ENCODE data around the gene HEXA. TPM values are rescaled to one million over a fixed set of nuclear protein-coding genes. Genes with fewer than 3 reads are reported as not detected.

HEXA gene
- total and polyA plus RNA-seq, 2 of the 8 experiments (the other 6 are each of a cell fraction or from before 2014, with no cell fraction given), result 52.5 to 73.7 TPM

- H2AFZ ChIP-seq (ENCODE audit: low read length), result no peak overlapping the region
- H4K5ac ChIP-seq (ENCODE audit: insufficient read length, low read depth, low read length), result no peak overlapping the region
- no peak overlapping the region for H4K91ac ChIP-seq (replicated peaks; ENCODE audit: insufficient read length, low read length)
- no peak overlapping the region for H3K4me2 ChIP-seq (ENCODE audit: insufficient read depth in 1 of 2, low read depth in 2 of 2, low read length in 2 of 2)
- no peak overlapping the region for H2BK20ac ChIP-seq (ENCODE audit: low read length)
- no peak overlapping the region for H3K9ac ChIP-seq (replicated peaks in 1 of 4; ENCODE audit: extremely low read depth in 1 of 4, low read depth in 3 of 4, low read length in 3 of 4)
- no peak overlapping the region for H2BK5ac ChIP-seq (ENCODE audit: low read depth, low read length)
- TF ChIP-seq RFX5 (IDR thresholded peaks at IDR 0.05; ENCODE audit: borderline replicate concordance, low read depth, low read length), result no peak
- POLR2A ChIA-PET (ENCODE audit: partially characterized antibody), result no interaction called here
- H3K4me3 ChIP-seq (ENCODE audit: extremely low read depth in 1 of 4, insufficient read depth in 2 of 4, low read depth in 3 of 4, low read length in 4 of 4), result no peak overlapping the region
- H3K79me2 ChIP-seq (ENCODE audit: control insufficient read depth in 1 of 2, insufficient read depth in 2 of 2, low read length in 2 of 2), result no peaks in the 10 kb centered on the region
- 85% methylated on average over 2 of the region's 2 CpGs; no CpG with 5 or more reads in 1 of the 2 experiments for WGBS, 2 experiments (ENCODE audit: extremely low coverage in 1 of 2, insufficient coverage in 1 of 2, insufficient read length in 1 of 2, insufficient replicate concordance in 2 of 2, low coverage in 1 of 2, low lambda C conversion rate in 2 of 2, missing lambda C conversion rate in 1 of 2)
- no peak overlapping the region for H3K27ac ChIP-seq (ENCODE audit: low read depth, low read length)
- CTCF ChIA-PET (ENCODE audit: partially characterized antibody), result no interaction called here
- H3K9me3 ChIP-seq (ENCODE audit: insufficient read depth in 2 of 2, low read depth in 1 of 2, low read length in 1 of 2), result no peaks in the 10 kb centered on the region
- no peaks in the 10 kb centered on the region for H3K4me1 ChIP-seq (replicated peaks in 1 of 4; ENCODE audit: control insufficient read depth in 3 of 4, insufficient read depth in 4 of 4, low read length in 3 of 4)
- no peaks in the 10 kb centered on the region for H3K36me3 ChIP-seq (ENCODE audit: control insufficient read depth in 2 of 4, insufficient read depth in 4 of 4, low read length in 3 of 4)
- no peaks in the 10 kb centered on the region for H4K20me1 ChIP-seq (replicated peaks in 1 of 2; ENCODE audit: control insufficient read depth in 1 of 2, insufficient read depth in 2 of 2, low read length in 2 of 2)
- H2BK120ac ChIP-seq (replicated peaks; ENCODE audit: low read depth, low read length), result no peak overlapping the region
- no peaks in the 10 kb centered on the region for H3K79me1 ChIP-seq (ENCODE audit: low read depth, low read length)
- DNase-seq (ENCODE audit: low read depth in 1 of 2, low spot score in 2 of 2) (no peak), FAIRE-seq (no peak)
- no peak overlapping the region for H4K8ac ChIP-seq (ENCODE audit: extremely low read depth, insufficient read depth, low read length)
- H3K14ac ChIP-seq (ENCODE audit: insufficient read length), result no peak overlapping the region
- no peak overlapping the region for H2BK15ac ChIP-seq (ENCODE audit: low read length)
- H2AK5ac ChIP-seq (ENCODE audit: low read depth, low read length), result no peak overlapping the region
- no peak overlapping the region for H3K4ac ChIP-seq (replicated peaks; ENCODE audit: insufficient read length, low read depth, low read length)
- H3K23me2 ChIP-seq (ENCODE audit: low read depth, low read length), result no peaks in the 10 kb centered on the region
- H3K23ac ChIP-seq (ENCODE audit: insufficient read length), result no peak overlapping the region
- no peaks in the 10 kb centered on the region for H3K27me3 ChIP-seq (replicated peaks in 1 of 4; ENCODE audit: control insufficient read depth in 3 of 4, extremely low read depth in 1 of 4, insufficient read depth in 3 of 4, low read length in 3 of 4)
- H2BK12ac ChIP-seq (ENCODE audit: low read depth, low read length), result no peak overlapping the region
- H3K18ac ChIP-seq (ENCODE audit: extremely low read depth, low read length), result no peak overlapping the region
- no peak overlapping the region for H3K56ac ChIP-seq (replicated peaks; ENCODE audit: insufficient read length, low read depth, low read length)
Observed at GRCh38 chr15:72334842-72335241, 41.0 kb downstream of the HEXA start.
